Measurements from ENCODE around the gene ATF6. TPM values are rescaled to one million over a fixed set of nuclear protein-coding genes. Genes with fewer than 3 reads are reported as not detected.
"Not testable (repeated sequence)": the region's sequence is repeated elsewhere in the genome, so short reads cannot be mapped to it uniquely, and the experiment has no call there.

ATF6 gene
- total RNA-seq, 1 experiment from 2014 or later = 23.5 TPM

DNA sequence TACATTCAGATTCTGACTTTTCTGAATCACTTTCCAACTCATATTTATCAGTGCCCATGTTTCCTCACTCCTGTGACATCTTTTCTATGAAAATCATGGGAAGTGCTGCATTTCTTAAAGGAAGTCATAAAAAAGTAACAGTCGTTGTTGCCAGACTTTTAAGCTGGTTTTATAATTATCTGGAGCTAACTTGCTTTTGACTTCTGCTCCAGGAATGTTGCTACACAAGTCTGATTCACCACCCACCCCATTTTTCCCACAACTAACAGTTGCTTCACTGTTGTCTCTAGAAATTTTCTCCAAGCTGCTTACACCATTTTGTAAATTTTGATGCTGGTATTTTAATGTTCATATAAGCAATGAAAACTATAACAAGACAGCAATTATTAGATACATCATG is 32.6 kb upstream of the ATF6 start:
- DNase-seq (ENCODE audit: low read depth) = peak; percentile 74

DNA sequence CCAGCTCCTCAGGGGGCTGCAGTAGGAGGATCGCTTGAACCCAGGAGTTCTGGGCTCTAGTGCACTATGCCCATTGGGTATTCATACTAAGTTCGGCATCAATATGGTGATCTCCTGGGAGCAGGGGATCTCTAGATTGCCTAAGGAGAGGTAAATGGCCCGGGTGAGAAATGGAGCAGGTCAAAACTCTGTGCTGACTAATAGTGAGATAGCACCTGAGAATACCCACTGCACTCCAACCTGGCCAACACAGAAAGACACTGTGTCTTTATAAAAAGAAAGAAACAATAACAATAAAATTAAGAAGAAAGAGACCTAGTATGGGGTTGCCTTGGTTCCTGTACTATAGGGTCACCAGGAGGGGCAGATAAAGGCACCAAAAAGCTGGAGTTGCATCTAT is 30.3 kb upstream of the ATF6 start:
- no peak for DNase-seq (ENCODE audit: low read depth)

DNA sequence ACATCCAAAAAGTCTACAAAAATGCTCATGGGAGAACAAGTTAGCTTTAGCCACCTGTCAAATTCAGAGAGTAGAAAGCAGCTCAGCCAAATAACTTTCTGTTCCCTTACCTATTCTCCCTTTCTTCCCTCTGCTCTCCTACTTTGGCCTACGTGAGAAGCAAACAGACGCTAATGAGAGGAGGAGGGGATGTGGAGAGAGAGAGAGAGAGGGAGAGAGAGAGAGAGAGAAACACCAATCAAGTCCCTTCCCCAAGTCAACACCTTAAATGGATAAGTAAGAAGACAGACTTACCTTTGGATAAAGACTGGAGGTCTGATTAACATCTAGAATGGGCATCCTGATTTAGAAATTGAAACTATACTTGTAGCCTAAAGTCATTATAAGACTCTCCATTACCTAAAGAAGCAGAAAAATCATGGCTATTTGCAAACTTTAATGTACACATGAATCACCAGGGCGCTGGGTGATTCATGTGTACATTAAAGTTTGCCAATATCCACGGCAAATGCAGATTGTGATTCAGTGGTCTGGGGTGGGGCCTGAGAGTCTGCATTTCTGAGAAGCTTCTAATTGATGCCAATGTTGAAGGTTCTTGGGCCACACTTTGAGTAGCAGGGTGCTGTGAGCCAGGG is 29.7 kb upstream of the ATF6 start:
- DNase-seq (ENCODE audit: low read depth) = peak; percentile 35

DNA sequence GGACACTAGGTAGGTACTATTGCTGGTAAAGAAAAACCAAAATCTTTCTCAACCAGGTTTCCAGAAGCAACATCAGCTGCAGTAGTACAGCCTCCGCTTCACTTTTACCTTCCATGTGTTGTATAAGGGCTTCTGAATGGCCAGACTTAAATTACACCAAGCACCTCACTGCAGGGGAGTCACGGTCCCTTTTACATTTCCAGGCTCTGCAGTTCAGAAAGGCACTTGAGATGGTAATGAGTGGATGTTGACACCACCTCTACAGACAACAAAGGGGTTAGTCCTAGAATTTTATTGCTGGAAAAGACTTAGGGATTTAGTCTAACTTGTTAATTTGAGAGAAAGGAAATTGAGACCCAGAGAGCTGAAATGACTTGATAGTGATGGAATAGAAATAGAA is 28.5 kb upstream of the ATF6 start:
- no peak for DNase-seq (ENCODE audit: low read depth)

DNA sequence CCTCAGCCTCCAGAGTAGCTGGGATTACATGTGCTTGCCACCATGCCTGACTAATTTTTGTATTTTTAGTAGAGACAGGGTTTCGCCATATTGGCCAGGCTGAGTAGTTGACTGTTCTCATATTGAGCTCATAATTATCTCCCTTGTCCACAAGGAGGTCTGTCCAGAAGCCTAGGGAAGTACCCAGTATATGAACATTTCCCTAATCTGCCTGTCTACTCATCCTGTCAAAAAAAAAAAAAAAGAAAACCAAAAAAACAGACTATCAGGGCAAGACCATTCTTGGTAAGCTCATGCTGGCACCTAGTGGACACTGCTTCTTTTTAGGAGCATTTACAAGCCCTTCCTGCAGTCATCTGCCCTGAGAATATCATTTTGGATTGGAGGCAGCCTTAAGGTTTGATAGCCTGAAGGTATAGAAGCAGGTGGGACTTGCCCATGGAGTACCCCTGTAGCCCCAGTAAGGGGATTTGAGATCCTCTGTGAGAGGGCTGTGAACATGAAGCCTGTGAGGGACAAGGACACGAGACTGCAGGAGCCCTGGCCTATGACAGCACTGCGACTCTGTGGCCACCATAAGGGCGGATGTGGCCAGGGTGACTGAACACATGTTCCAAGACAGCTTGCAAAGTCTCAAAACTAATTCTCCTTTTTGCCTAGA is 27.4 kb upstream of the ATF6 start:
- DNase-seq (ENCODE audit: low read depth) = peak; percentile 75

DNA sequence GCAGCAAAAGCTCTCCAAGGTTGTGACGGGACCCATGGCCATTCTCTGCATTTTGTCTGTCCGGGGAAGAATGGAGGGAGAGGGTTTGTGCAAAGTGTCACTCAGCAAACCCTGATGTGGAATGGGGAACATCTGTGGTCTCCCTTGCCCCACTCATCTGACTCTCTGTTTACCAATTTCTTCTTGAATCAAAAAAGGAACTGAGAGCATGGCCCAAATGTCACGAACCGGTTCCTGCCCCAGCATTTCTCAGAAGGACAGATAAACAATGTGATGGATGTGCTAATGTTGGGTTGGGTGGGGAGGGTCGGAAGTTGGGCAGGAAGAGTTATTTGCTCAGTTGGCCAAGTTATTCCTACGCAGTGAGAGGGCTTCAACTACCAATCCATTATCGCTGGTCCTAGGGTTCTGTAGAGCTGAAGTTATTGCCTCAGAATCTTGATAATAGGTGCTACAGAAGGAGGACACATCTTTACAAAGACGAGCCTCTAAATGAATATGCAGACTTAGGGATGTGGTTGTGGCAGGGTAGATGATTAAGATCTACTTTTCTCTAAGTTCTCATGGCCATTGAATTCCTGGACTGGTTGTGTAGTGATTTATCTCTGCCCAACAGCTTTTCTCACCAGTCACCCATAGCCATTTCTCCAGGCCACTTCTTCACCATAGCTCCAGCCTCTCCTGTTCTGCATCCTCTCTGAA is 26.1 kb upstream of the ATF6 start:
- DNase-seq (ENCODE audit: low read depth) = no peak

DNA sequence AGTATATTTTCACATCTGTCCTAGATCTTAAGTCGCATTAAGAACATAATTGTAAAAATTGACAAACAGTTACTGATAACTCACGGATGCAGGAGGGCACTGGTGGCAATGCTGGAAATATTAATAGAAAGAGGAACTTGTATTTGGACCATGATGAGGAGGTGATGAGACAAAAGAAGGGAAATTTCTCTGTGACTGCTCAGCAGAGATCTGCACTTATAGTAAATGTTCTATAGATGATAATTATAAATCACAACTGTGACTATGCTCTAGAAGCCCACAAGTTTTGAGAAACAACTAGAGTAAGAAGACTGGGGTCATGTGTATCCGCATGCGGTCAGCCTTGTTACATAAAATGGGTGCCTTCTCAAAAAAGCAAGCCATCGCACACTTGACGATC is 25.2 kb upstream of the ATF6 start:
- DNase-seq (ENCODE audit: low read depth) = no peak

DNA sequence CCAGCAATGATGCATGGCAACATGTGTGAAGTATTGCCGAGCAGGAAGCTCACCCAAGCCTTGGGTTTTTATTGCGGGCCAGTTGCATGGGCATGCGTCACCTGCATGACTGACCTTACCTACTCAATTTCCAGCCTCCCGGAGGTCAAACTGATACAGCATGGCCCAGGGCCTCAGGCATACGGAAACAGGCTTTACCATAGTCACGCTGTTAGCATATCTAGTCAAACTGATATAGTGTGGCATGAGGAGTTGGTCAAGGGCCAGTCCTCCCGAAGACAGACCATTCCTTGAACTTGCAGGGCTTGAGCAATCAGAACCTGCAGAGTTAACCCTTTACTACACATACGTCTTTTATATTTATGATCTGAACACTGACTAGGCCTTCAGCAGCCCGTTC is 22.9 kb upstream of the ATF6 start:
- no peak for DNase-seq (ENCODE audit: low read depth)

DNA sequence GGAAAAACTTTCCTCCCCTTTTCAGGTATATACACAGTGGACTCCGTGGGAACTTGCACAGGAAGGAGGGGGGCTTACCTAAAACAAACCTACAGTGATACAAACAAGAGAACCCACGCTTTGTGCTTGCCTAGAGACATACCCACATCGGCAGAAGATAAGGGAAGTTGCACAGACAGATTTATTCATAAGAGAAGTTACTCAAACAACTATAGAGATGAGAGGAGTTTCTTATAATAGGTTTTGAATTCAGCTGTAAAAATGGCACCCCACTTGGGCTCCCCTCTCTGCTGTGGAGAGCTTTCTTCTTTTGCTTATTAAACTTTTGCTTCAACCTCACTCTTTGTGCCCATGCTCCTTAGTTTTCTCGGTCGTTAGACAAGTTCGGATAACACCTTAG is 18.3 kb upstream of the ATF6 start:
- DNase-seq (ENCODE audit: low read depth) = no peak

DNA sequence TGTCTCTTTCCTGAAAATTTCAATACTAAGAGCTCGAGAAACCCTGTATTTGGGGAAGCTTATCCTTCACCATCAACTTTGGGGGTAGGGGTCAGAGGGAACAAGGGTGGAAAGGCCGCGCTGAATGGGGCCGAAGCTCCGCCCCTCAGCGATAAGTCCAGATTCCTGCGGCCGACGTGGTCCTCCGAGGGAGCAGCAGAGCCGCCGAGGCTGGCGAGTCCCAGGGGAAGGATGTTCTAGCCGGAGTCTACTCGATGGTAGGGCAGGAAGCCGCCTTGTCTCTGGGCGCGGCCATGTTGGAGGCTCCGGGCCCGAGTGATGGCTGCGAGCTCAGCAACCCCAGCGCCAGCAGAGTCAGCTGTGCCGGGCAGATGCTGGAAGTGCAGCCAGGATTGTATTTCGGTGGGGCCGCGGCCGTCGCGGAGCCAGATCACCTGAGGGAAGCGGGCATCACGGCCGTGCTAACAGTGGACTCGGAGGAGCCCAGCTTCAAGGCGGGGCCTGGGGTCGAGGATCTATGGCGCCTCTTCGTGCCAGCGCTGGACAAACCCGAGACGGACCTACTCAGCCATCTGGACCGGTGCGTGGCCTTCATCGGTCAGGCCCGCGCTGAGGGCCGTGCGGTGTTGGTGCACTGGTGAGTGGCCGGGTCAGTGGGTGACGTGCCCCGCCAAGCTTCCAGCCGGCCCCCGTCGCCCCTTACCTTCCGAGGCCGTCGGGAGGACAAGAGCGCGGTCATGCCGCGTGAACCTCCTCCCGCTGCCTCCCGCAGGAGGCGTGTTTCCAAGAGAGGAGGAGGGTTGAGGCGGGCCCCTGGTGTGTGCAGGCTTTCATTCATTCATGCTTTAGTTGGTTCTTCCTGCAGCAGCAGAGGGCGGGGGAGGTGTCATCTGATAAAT is 16.4 kb upstream of the ATF6 start, which contains the start of gene DUSP12:
Gene DUSP12 (plus strand): TSS at position 278 of the 899 bp plus-strand sequence. CDS start 16 bp downstream, at position 294.
- DNase-seq (ENCODE audit: low read depth) = peak; percentile 97

DNA sequence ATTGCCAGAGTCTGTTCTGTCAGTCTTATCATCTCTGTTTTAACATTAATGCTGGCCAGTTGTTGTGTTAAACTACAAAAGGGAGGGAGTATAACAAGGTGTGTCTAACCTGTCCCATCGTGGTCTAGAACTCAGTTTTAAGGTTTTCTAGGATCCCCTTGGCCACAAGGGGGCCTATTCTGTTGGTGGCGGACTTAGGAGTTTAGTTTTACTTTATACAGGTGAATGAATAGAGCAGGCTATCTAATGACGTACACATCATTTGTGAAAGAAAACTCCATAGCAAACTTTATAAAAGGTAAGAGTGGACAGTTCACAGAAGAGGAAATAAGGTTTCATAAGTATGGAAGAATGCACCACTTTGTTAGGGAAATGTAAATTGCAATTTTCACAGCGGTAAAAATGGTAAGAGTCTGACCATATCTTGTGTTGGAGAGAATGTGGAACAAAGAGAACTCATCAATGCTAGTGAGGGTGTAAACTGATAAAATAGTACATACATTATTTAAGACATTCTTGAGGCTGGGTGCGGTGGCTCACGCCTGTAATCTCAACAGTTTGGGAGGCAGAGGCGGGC is 2.5 kb upstream of the ATF6 start:
- DNase-seq (ENCODE audit: low read depth) = peak; percentile 13

DNA sequence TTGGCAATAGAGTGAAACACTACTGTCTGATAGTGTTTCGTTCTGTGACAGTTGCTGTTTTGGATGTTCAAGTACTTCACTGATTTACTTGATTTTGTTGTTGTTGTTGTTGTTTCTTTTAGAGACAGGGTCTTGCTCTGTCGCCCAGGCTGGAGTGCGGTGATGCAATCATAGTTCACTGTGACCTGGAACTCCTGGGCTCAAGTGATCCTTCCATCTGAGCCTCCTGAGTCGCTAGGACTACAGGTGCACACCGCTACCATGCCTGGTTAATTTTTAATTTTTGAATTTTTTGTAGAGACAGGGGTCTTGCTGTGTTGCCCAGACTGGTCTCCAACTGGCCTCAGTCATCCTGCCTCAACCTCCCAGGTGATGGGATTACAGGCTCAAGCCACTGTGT is 2.3 kb downstream of the ATF6 start:
- DNase-seq (ENCODE audit: low read depth) = no peak

DNA sequence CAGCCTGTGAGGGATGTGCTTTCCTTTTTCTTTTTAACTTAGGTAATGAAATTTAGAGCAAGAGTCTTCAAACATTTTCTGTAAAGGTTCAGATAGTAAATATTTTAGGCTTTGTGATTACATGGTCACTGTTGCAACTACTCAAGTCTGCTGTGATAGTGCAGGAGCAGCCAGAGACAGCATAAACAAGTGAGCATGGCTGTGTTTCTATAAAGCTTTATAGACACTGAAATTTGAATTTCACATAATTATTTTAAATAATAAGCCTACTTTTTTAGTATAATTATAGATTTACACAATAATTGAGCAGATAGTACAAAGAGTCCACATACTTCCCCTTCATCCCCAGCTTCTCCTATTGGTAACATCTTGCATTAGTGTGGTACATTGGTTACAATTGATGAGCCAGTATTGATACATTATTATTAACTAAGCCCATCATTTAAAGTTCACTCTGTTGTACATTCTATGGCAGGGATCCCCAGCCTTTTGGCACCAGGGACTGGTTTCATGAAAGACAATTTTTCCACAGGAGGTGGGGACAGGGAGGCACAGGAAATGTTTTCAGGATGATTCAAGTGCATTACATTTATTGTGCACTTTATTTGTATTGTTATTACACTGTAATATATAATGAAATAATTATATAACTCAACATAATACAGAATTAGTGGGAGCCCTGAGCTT is 3.0 kb downstream of the ATF6 start:
- DNase-seq (ENCODE audit: low read depth) = no peak

DNA sequence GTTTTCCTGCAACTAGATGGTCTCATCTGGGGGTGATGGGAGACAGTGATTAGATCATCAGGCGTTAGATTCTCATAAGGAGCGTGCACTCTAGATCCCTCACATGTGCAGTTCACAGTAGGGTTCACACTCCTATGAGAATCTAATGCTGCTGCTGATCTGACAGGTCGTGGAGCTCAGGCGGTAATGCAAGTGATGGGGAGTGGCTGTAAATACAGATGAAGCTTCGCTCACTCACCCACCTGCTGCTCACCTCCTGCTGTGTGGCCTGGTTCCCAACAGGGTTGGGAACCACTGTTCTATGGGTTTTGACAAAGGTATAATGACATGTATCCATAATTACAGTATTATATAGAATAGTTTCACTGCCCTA is 3.5 kb downstream of the ATF6 start:
- not testable (repeated sequence) for DNase-seq (ENCODE audit: low read depth)

DNA sequence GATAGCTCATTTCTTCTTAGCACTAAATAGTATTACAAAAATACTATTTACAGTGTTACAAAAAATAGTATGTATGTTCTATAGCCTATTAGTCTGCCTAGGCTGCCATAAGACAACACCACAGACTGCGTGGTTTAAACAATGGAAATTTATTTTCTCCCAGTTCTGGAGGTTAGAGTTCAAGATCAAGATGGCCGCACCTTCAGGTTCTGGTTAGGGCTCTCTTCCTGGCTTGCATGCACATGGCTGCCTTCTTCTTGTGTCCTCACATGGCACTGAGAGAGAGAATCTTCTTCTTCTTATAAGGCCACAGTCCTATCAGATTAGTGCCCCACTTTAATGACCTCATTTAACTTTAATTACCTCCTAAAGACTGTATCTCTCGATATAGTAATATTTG is 4.1 kb downstream of the ATF6 start:
- DNase-seq (ENCODE audit: low read depth) = no peak

DNA sequence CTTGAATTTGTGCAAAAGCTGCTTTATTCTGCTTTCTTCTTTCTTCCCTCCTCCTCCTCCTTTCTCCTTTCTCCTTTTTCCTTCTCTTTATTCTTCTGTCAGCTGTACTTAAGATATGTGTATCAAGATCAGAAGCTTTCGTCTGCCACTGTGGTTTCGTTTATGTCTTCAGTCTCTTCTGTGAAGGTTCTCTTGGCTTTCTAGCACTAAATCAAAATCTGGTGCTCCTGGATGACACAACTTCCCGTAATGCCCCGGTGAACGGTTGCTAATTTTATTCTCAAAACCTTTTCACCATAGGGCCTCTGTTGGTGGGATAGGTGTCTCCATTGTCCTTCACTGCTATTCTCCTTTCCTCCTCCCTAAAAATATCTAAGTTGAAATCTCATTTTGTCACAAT is 5.0 kb downstream of the ATF6 start:
- DNase-seq (ENCODE audit: low read depth) = no peak

DNA sequence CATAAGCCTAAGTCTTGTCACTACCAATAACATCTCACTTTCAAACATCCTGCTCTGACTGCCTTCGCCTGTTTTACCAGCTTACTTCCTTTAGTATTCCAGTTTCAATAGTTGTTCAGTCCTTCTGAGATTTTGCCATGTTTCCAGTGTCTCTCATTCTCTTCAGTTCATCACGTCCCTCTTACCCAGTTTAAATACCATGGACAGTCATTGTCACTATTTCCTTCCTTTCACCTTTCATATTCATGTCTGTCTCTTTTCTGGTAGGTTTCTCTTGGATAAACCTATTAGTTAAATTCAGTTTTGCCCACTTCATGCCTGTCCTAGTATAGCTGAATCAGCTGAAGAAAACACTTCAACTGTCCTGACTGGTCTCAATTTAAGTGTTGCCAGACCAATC is 5.9 kb downstream of the ATF6 start:
- DNase-seq (ENCODE audit: low read depth) = no peak

DNA sequence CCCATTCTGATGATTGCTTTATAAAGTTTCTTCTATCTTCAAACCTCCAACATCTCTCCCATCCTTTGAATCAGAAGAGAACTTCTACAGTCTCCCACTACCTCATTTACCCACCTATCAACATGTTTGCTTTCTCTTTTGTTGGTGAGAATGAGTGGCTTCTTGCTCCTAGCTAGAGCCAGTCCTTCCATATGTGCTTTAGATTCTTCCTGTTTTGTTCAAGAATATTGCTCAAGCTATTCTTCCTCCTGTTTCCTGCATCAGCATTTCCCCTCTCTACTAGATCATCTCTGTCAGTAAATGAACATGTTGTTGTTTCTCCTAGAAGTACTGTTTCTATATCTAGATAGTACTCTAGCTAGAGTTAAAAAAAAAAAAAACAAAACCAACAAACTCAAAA is 6.3 kb downstream of the ATF6 start:
- no peak for DNase-seq (ENCODE audit: low read depth)

DNA sequence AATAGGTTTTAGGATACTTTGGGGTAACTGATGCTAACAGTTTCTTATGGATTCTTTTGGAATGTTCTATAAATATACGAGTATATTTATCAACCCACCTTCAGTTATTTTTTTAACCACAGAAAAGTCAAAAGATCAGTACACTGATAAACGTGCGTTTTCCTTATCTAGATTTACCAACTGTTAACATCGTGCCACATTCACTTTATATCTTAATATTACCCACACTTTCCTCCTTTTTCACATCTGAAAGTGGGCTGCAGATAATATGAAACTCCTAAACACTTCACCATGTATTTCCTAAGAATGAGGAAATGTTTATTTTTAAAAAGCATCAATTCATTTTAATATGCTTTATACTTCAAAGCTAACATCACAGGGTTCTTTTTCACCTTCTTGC is 7.7 kb downstream of the ATF6 start:
- DNase-seq (ENCODE audit: low read depth) = no peak

DNA sequence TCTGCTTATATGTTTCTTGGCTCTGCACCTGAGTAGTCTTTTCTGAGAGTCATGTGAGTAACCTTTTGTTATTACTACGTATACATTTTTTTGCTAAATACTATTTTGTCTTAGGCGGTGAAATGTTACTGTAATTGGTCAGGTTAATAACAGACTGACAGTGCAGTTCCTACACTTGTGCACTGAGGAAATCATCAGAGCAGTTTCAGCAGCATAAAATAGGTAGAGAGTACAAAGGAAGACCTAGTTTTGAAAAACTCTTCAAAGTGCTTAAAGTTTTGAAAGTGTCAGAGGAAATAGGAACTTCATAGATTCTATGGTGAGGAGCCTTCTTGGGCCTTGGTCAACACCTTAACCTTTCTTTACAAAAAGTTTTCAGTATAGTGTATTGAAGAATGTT is 11.1 kb downstream of the ATF6 start:
- no peak for DNase-seq (ENCODE audit: low read depth)

DNA sequence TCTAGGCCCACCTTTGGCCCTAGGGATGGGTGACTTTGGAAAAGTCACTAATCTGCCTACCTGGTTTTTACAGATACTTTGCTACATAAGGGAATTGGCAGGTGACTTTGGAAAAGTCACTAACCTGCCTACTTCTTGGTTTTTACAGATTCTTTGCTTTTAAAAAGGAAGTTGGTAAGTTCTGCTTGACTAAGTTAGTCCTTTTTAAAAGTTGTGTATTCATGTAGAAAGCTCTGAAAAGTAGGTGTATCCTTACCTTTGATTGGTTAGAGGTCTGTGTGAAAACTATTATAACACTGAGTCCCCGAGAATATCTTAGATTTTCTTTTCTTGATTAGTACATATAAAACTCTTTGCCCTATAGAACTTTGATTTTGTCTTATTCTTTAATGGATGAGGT is 12.4 kb downstream of the ATF6 start:
- no peak for DNase-seq (ENCODE audit: low read depth)

Data from Daoy (cell line).